Thymus (tissue), 11 donors: ENCODE measurements around the gene SLC16A2. TPM values are rescaled to one million over a fixed set of nuclear protein-coding genes. Genes with fewer than 3 reads are reported as not detected.

Experiments used
- DNase-seq, 9 donors: peaks; one replicate each; pipeline ENCODE4 v3.0.0-alpha.2; 2013; ENCODE audit warnings: low spot score in 9 of 9, low read depth in 6 of 9, missing footprints in 1 of 9
- H3K27ac ChIP-seq, 2 donors: one replicate each; pipeline ENCODE4 v1.5.1; 2013; ENCODE audit warnings: control low read depth in 1 of 2, low read depth in 1 of 2, low read length in 1 of 2, mild to moderate bottlenecking in 1 of 2, moderate library complexity in 1 of 2
- H3K27me3 ChIP-seq, 2 donors: one replicate each; pipeline ENCODE4 v1.5.1; 2013; ENCODE audit warnings: low read length in 1 of 2; ENCODE audit not compliant: control insufficient read depth in 2 of 2, insufficient read depth in 1 of 2
- H3K36me3 ChIP-seq, 2 donors: one replicate each; pipeline ENCODE4 v1.5.1; 2013; ENCODE audit warnings: low read length in 1 of 2, mild to moderate bottlenecking in 1 of 2, moderate library complexity in 1 of 2; ENCODE audit not compliant: control insufficient read depth in 2 of 2, insufficient read depth in 2 of 2
- H3K4me1 ChIP-seq, 2 donors: one replicate each; pipeline ENCODE4 v1.5.1; 2013; ENCODE audit warnings: low read length in 2 of 2; ENCODE audit not compliant: control insufficient read depth in 2 of 2, insufficient read depth in 2 of 2
- H3K4me3 ChIP-seq, 2 donors: one replicate each; pipeline ENCODE4 v1.5.1; 2013; ENCODE audit warnings: low read length in 2 of 2, control low read depth in 1 of 2, mild to moderate bottlenecking in 1 of 2
- H3K9me3 ChIP-seq, 2 donors: one replicate each; pipeline ENCODE4 v1.5.1; 2013; ENCODE audit warnings: low read length in 1 of 2, mild to moderate bottlenecking in 1 of 2; ENCODE audit not compliant: control insufficient read depth in 2 of 2, insufficient read depth in 1 of 2
- WGBS: extraction: QIAGEN DNeasy Blood & Tissue Kit; methylation state at CpG from one replicate; pipeline ENCODE4 v1.1.7; 2013; 5-methylcytosine and 5-hydroxymethylcytosine counted together
- polyA plus RNA-seq: library from polyadenylated mRNA; stranded (reverse); fragments of 200-250 nt; gene quantifications from one replicate; pipeline ENCODE4 v1.2.3, GENCODE V29; 2013
- total RNA-seq: library from RNA; stranded (reverse); fragments of 120-200 nt; gene quantifications from one replicate; pipeline ENCODE4 v1.2.4, GENCODE V29; 2013
- donor health status: healthy.

Gene SLC16A2
- total and polyA plus RNA-seq, 2 donors, result 0.85 to 2.4 TPM

DNA sequence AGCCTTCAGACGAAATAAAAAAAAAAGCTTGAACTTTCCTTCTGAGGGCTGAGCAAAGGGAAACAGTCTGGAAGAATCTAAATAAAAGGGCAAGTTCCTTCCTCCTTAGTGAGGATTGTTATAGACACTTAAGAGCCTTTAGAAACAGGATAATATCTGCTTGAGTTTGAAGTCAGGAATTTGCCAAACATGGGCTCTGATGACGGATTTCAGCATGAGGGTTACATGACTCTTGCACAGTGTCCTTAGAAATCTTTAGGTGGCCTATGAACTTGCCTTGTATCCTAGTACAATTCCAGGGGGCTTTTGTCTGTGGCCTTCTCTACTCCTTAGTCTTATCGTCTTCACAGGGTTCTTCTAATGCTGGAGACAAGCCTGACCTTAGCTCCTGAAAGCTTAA is 99.0 kb downstream of the SLC16A2 start:
- Histone ChIP-seq H3K4me1 (no peaks in the 10 kb centered on the region), H3K27ac (no peak overlapping the region), H3K9me3 (no peaks in the 10 kb centered on the region), H3K27me3 (no peaks in the 10 kb centered on the region), H3K36me3 (no peaks in the 10 kb centered on the region), H3K4me3 (no peak overlapping the region)
- 94% methylated on average over 3 of the region's 3 CpGs for WGBS
- no peak for DNase-seq

DNA sequence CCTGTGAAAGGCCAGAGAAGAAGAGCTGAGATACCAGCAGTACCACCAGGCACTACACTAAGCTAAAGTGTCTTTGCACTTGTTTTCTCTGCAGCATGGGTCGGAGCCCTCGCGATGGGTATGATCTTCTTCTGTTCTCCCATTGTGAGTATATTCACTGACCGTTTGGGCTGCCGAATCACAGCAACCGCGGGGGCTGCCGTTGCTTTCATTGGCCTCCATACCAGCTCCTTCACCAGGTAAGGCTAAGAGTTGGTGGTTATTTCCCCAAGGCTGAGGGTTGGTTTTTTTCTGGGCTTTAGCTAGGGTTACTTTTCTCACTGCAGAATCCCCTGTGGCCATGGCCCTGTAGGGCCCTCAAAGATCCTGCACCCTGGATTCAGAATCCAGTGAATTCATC is 99.6 kb downstream of the SLC16A2 start:
- no peak for DNase-seq
- H3K27me3 ChIP-seq, result no peaks in the 10 kb centered on the region
- no peaks in the 10 kb centered on the region for H3K36me3 ChIP-seq
- 98% methylated on average over 8 of the region's 8 CpGs for WGBS
- no peak overlapping the region for H3K4me3 ChIP-seq
- no peaks in the 10 kb centered on the region for H3K9me3 ChIP-seq
- no peaks in the 10 kb centered on the region for H3K4me1 ChIP-seq
- H3K27ac ChIP-seq, result no peak overlapping the region

DNA sequence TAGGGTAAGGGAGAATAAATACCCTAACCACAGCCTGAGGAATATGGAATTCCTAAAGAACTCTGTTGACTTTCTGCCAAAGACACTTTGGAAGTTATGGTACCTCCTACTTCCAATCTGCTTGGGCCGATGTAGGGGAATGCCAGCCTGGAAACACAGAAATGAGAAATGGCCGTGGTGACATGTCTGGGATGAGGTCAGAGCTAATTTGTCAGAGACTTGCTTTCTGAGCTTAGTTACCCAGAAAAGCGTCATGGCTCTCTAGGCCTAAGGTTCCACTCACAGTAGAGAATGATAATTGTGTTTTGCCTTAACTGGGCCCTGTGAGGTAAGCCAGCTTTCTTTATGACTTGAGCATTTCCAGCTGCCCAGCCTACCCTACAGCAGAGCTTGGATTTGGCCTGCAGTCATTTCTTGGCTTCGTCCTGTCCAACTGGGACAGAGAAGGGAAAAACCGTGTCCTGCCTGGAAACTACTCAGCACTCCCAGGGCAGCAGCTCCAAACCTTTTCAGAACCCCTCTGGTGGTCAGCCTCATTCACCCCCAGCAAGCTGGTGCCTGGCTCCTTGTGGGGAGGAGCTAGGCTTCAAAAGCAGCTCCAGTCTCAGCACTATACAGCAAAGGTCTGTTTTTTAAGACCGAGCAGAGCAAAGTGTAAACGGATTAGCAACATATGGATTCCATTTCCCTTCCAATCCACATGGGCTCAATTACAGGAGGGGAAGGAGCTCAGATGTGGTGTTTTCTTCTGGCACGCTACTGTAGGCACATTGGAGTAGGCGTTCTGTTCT is 100.9 kb downstream of the SLC16A2 start:
- Histone ChIP-seq H3K9me3 (no peaks in the 10 kb centered on the region), H3K27me3 (no peaks in the 10 kb centered on the region), H3K36me3 (no peaks in the 10 kb centered on the region), H3K4me3 (no peak overlapping the region), H3K27ac (no peak overlapping the region), H3K4me1 (no peaks in the 10 kb centered on the region)
- no peak for DNase-seq
- 97% methylated on average over 9 of the region's 9 CpGs for WGBS

DNA sequence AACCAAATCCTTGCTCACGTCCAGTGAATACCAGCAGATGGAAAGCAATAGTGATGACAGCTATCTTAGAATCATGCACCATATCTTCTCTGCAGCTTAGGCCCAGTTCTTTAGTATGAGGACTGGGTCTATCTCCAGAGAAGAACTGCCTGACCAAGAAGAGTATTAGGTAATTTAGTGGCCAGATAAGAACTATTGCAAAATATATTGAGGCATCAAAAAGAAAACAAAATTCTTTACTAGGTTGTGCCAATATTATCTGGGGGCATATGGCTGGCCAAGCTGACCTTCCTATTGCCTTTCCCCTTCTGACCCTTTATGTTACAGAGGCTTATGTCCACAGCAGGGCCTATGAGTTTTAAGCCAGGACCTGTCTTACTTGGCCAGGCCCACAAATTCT is 101.9 kb downstream of the SLC16A2 start:
- WGBS, result 95% methylated on average over 1 of the region's 1 CpG
- no peaks in the 10 kb centered on the region for H3K9me3 ChIP-seq
- no peaks in the 10 kb centered on the region for H3K27me3 ChIP-seq
- H3K36me3 ChIP-seq, result no peaks in the 10 kb centered on the region
- DNase-seq, result no peak
- H3K4me3 ChIP-seq, result no peak overlapping the region
- no peaks in the 10 kb centered on the region for H3K4me1 ChIP-seq
- H3K27ac ChIP-seq, result no peak overlapping the region

DNA sequence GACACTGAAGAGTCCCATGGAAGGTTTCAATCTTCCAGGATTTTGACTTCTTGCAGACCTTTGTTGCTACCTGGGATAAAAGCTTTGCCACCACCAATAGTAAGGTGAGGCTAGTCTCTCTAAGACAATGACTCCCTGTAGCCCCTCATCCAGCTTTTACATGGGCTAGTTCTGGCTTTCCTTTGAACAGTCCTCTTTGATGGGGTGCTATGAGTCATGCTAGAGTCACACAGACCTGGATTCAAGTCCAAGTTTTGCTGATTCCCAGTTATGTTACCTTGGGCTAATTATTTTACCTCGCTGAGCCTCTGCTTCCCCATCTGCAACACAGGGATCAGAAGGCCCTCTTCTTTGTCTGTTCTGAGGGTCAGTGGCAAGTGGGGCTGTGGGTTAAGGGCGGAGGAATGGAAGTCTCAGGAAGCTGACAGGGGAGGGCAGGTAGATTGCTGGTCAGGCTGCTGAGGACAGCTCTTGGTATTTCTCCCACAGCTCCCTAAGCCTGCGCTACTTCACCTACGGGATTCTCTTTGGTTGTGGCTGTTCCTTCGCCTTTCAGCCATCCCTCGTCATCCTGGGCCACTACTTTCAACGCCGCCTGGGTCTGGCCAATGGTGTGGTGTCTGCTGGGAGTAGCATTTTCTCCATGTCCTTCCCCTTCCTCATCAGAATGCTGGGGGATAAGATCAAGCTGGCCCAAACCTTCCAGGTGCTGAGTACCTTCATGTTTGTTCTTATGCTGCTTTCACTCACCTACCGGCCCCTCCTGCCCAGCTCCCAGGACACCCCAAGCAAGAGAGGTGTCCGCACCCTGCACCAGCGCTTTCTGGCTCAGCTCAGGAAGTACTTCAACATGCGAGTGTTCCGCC is 102.8 kb downstream of the SLC16A2 start:
- H3K27ac ChIP-seq, result no peak overlapping the region
- no peak overlapping the region for H3K4me3 ChIP-seq
- no peaks in the 10 kb centered on the region for H3K27me3 ChIP-seq
- no peaks in the 10 kb centered on the region for H3K9me3 ChIP-seq
- WGBS, result 96% methylated on average over 13 of the region's 13 CpGs
- no peak for DNase-seq
- no peaks in the 10 kb centered on the region for H3K4me1 ChIP-seq
- no peaks in the 10 kb centered on the region for H3K36me3 ChIP-seq

DNA sequence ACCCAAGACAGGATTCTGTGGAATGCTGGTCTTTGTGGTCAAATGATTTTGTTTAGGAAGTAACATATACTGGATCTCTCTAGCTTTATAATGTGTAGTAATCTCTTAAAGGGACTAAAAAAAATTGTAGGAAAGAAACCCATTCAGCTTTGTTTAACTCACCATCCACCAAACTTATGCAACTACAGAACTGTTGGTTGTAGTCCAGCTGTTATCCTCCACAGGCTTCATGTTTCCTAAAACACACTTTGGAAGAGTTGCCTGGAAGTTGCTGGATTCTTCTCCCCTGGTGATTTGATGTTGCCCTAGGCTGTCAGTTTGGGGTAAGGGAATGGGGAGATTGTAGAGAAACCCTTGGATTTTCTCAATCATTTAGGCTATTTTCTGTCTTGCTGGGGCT is 103.8 kb downstream of the SLC16A2 start:
- H3K4me1 ChIP-seq, result no peaks in the 10 kb centered on the region
- H3K4me3 ChIP-seq, result no peak overlapping the region
- no peaks in the 10 kb centered on the region for H3K36me3 ChIP-seq
- no peak overlapping the region for H3K27ac ChIP-seq
- no peaks in the 10 kb centered on the region for H3K27me3 ChIP-seq
- DNase-seq, result no peak
- no peaks in the 10 kb centered on the region for H3K9me3 ChIP-seq

DNA sequence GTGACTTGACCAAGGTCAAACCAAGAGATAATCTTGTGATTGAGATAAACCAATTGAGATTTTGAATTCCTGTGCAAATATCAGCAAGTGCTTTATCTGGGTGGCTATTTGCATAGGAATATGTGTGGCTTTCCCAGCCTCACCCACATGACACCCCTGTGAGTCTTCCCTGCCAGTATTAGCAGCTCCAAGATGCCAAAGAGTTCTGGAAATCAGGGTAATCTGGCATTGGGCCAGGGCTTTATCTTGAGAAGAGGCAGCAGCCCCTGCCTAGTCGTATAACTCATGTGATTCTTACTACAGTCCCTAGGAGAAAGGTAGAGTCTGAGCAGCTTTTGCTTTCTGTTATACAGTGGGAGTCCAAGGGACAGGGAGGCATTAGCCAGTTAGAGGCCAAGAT is 105.5 kb downstream of the SLC16A2 start:
- no peak for DNase-seq
- WGBS, result 66% methylated on average over 1 of the region's 1 CpG

DNA sequence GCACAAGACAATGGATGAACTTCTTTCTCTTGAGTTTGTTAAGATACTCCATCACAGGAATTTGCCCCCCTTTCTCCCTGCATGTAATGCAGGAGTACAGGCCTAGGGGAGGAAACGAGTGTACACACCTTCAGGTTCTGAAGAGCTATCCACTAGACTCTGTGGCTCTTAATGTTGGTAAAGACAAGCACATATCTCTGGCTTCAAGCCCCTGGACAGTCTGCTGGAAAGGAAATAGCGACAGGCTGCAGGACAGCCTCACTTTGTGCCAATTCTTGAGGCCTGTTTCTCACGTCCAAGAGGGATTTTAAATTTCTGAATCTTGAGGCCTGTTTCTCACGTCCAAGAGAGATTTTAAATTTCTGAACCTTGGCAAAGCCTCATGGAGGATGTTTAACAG is 106.1 kb downstream of the SLC16A2 start:
- no peak for DNase-seq
- Histone ChIP-seq H3K27me3 (no peaks in the 10 kb centered on the region), H3K36me3 (no peaks in the 10 kb centered on the region), H3K9me3 (no peaks in the 10 kb centered on the region), H3K27ac (no peak overlapping the region), H3K4me1 (no peaks in the 10 kb centered on the region), H3K4me3 (no peak overlapping the region)
- 91% methylated on average over 4 of the region's 4 CpGs for WGBS

More for the DNA sequence above, 105.5 kb downstream of the SLC16A2 start:
- Histone ChIP-seq H3K27ac (no peak overlapping the region), H3K4me3 (no peak overlapping the region), H3K9me3 (no peaks in the 10 kb centered on the region), H3K27me3 (no peaks in the 10 kb centered on the region), H3K4me1 (no peaks in the 10 kb centered on the region), H3K36me3 (no peaks in the 10 kb centered on the region)

DNA sequence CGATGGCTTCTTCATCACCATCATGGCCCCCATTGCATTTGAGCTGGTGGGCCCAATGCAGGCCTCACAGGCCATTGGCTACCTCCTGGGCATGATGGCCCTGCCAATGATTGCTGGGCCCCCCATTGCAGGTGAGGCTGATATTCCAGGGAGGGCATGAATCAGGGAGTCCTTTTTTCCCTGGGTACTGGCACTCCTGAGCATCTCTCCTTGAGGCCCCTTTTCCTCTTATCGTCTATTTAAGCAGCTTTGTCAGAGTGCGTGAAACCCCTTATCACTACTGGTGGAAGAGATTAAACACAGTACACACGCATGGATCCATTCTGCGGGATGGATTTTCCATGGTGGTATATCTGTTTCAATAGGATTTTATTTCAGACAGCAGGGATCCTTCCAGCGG is 108.0 kb downstream of the SLC16A2 start:
- Histone ChIP-seq H3K27me3 (no peaks in the 10 kb centered on the region), H3K27ac (no peak overlapping the region), H3K9me3 (no peaks in the 10 kb centered on the region), H3K36me3 (no peaks in the 10 kb centered on the region), H3K4me1 (no peaks in the 10 kb centered on the region), H3K4me3 (no peak overlapping the region)
- 99% methylated on average over 6 of the region's 6 CpGs for WGBS
- no peak for DNase-seq
